ENCODE results near the gene UCK2.

- TF ChIP-seq CTCF (IDR thresholded peaks at IDR 0.05; ENCODE audit: low read length) (no peak), EZH2 (optimal IDR thresholded peaks at IDR 0.05; ENCODE audit: low read depth, low read length) (no peak)
These were observed 132.7 kb downstream of the UCK2 start for GRCh38 chr1:165960136-165960535.

Measured in MM.1S (cell line).